Glomerular visceral epithelial cell (primary cell): ENCODE data around the gene EIF4H.
A peak's percentile ranks its signal among the peaks of the same experiment; 100 is the strongest.
"Not testable (repeated sequence)": the region's sequence is repeated elsewhere in the genome, so short reads cannot be mapped to it uniquely, and the experiment has no call there.

Source experiments
- DNase-seq: peaks from one replicate; pipeline ENCODE4 v3.0.0-alpha.2; 2016; ENCODE audit errors: extremely low spot score

The EIF4H gene

GRCh38 chr7:74175340-74175739 lies 1.2 kb downstream of the EIF4H start:
- no peak for DNase-seq

GRCh38 chr7:74176555-74176954 lies 2.4 kb downstream of the EIF4H start:
- DNase-seq, result no peak

GRCh38 chr7:74178632-74179031 lies 4.5 kb downstream of the EIF4H start:
- peak; percentile 45 for DNase-seq

- no peak for DNase-seq
Measured at GRCh38 chr7:74179935-74180604, 5.9 kb downstream of the EIF4H start.

GRCh38 chr7:74180866-74181265 lies 6.7 kb downstream of the EIF4H start:
- DNase-seq, result no peak

GRCh38 chr7:74181821-74182220 lies 7.7 kb downstream of the EIF4H start:
- no peak for DNase-seq

GRCh38 chr7:74182453-74183090 lies 8.4 kb downstream of the EIF4H start:
- DNase-seq, result no peak

GRCh38 chr7:74183142-74183541 lies 9.0 kb downstream of the EIF4H start:
- DNase-seq, result no peak

GRCh38 chr7:74183653-74184450 lies 9.7 kb downstream of the EIF4H start:
- no peak for DNase-seq

- no peak for DNase-seq
Measured at GRCh38 chr7:74185016-74185415, 10.9 kb downstream of the EIF4H start.

- no peak for DNase-seq
Measured at GRCh38 chr7:74185636-74186035, 11.5 kb downstream of the EIF4H start.

- peak; percentile 50 for DNase-seq
Measured at GRCh38 chr7:74187915-74188675, 13.9 kb downstream of the EIF4H start.

GRCh38 chr7:74190259-74190658 lies 16.1 kb downstream of the EIF4H start:
- DNase-seq, result no peak

- no peak for DNase-seq
Measured at GRCh38 chr7:74191231-74191630, 17.1 kb downstream of the EIF4H start.

GRCh38 chr7:74193054-74193453 lies 18.9 kb downstream of the EIF4H start:
- DNase-seq, result no peak

GRCh38 chr7:74193913-74194312 lies 19.8 kb downstream of the EIF4H start:
- no peak for DNase-seq

GRCh38 chr7:74194686-74195085 lies 20.5 kb downstream of the EIF4H start:
- DNase-seq, result no peak

GRCh38 chr7:74195139-74195860 lies 21.1 kb downstream of the EIF4H start:
- DNase-seq, result not testable (repeated sequence)

GRCh38 chr7:74195968-74196654 lies 22.0 kb downstream of the EIF4H start:
- DNase-seq, result not testable (repeated sequence)

- no peak for DNase-seq
Measured at GRCh38 chr7:74197449-74198124, 23.4 kb downstream of the EIF4H start.
